ENCODE results near the gene CD99L2. TPM values are rescaled to one million over a fixed set of nuclear protein-coding genes. Genes with fewer than 3 reads are reported as not detected.
"Not testable (repeated sequence)": the region's sequence is repeated elsewhere in the genome, so short reads cannot be mapped to it uniquely, and the experiment has no call there.

The CD99L2 gene
- polyA plus RNA-seq, 2 donors = 4.8 to 5.2 TPM

DNA sequence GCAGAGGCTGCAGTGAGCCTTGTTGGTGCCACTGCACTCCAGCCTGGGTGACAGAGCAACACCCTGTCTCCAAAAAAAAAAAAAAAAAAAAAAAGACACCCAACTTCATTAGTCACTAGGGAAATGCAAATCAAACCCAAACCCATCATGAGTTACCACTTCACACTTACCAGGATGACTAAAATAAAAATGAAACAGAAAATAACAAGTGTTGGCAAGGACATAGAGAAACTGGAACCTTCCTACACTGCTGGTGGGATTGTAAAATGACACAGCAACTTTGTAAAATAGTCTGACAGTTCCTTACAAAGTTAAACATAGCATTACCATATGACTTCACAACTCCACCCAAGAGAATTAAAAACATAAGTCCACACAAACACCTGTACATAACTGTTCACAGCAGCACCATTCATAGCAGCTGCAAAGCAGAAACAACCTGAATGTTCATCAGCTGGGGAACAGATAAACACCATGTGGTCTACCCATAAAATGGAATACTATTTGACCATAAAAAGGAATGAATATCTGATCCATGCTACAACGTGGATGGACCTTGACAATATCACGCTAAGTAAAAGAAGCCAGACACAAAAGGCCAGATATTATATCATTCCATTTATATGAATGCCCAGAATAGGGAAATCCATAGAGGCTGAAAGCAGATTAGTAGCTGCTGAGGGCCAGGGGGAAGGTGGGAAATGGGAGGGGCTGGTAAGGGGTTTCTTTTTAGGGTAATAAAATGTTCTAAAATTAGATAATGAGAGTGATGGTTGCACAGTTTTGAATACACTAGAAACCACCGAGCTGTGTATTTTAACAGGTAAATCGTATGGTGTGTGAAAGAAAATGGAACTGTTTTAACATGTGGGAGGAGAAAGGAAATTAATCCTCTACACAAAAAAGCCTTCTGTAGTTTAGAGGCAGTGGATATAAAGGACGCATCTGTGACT, 18.3 kb downstream of the CD99L2 start:
- H3K36me3 ChIP-seq (ENCODE audit: control insufficient read depth in 2 of 2, insufficient read depth in 2 of 2, low read length in 1 of 2) = no peaks in the 10 kb centered on the region
- H3K27me3 ChIP-seq (ENCODE audit: control insufficient read depth in 1 of 2, insufficient read depth in 2 of 2, low read length in 2 of 2) = no peaks in the 10 kb centered on the region
- no peak overlapping the region for H3K4me3 ChIP-seq (ENCODE audit: low read depth in 1 of 2, low read length in 2 of 2)
- H3K4me1 ChIP-seq (ENCODE audit: control insufficient read depth in 2 of 2, insufficient read depth in 2 of 2, low read length in 1 of 2) = peaks cover 0 to 1% of the 10 kb centered on the region in 2 donors
- WGBS, 2 donors = 68 to 71% methylated on average over 5 of the region's 5 CpGs
- H3K27ac ChIP-seq (ENCODE audit: low read depth in 2 of 2, low read length in 1 of 2) = no peak overlapping the region
- no peaks in the 10 kb centered on the region for H3K9me3 ChIP-seq (ENCODE audit: control insufficient read depth in 2 of 2, insufficient read depth in 1 of 2, low read depth in 1 of 2, low read length in 1 of 2)

DNA sequence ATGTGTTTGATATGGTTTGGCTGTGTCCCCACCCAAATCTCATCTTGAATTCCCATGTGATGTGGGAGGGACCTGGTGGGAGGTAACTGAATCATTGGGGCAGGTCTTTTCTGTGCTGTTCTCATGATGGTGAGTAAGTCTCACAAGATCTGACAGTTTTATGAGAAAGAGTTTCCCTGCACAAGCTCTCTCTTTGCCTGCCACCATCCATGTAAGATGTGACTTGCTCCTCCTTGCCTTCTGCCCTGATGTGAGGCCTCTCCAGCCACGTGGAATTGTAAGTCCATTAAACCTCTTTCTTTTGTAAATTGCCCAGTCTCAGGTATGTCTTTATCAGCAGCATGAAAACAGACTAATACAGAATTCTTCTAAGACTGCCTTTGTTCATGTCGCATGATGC, 22.8 kb downstream of the CD99L2 start:
- H3K9me3 ChIP-seq (ENCODE audit: control insufficient read depth in 2 of 2, insufficient read depth in 1 of 2, low read depth in 1 of 2, low read length in 1 of 2); H3K4me1 ChIP-seq (ENCODE audit: control insufficient read depth in 2 of 2, insufficient read depth in 2 of 2, low read length in 1 of 2); H3K4me3 ChIP-seq (ENCODE audit: low read depth in 1 of 2, low read length in 2 of 2); H3K27me3 ChIP-seq (ENCODE audit: control insufficient read depth in 1 of 2, insufficient read depth in 2 of 2, low read length in 2 of 2); H3K36me3 ChIP-seq (ENCODE audit: control insufficient read depth in 2 of 2, insufficient read depth in 2 of 2, low read length in 1 of 2); H3K27ac ChIP-seq (ENCODE audit: low read depth in 2 of 2, low read length in 1 of 2): not testable (repeated sequence)
- WGBS, 2 donors = 71 to 90% methylated on average over 2 of the region's 2 CpGs

DNA sequence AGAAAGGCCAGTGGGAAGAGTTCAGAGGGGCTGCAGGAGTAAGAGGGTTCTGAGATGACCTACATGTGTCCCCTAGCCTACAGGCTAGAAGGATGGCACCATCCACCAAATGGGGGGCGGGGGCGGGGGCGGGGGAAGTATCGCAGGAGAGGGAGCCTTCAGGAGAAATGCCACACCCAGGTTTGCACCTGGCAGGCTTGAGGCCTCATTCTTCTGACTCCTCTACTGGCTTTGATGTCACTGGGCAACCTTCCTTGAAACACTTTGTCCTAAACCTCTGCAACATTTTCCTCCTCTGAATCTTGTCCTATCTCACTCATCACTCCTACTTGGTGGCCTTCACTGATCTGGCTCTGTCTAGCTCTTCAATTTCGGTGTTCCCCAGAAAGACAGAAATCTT, 24.0 kb downstream of the CD99L2 start:
- WGBS, 2 donors = 75 to 78% methylated on average over 5 of the region's 5 CpGs
- no peaks in the 10 kb centered on the region for H3K4me1 ChIP-seq (ENCODE audit: control insufficient read depth in 2 of 2, insufficient read depth in 2 of 2, low read length in 1 of 2)
- no peaks in the 10 kb centered on the region for H3K27me3 ChIP-seq (ENCODE audit: control insufficient read depth in 1 of 2, insufficient read depth in 2 of 2, low read length in 2 of 2)
- H3K27ac ChIP-seq (ENCODE audit: low read depth in 2 of 2, low read length in 1 of 2) = no peak overlapping the region
- H3K9me3 ChIP-seq (ENCODE audit: control insufficient read depth in 2 of 2, insufficient read depth in 1 of 2, low read depth in 1 of 2, low read length in 1 of 2) = no peaks in the 10 kb centered on the region
- no peak overlapping the region for H3K4me3 ChIP-seq (ENCODE audit: low read depth in 1 of 2, low read length in 2 of 2)
- no peaks in the 10 kb centered on the region for H3K36me3 ChIP-seq (ENCODE audit: control insufficient read depth in 2 of 2, insufficient read depth in 2 of 2, low read length in 1 of 2)

DNA sequence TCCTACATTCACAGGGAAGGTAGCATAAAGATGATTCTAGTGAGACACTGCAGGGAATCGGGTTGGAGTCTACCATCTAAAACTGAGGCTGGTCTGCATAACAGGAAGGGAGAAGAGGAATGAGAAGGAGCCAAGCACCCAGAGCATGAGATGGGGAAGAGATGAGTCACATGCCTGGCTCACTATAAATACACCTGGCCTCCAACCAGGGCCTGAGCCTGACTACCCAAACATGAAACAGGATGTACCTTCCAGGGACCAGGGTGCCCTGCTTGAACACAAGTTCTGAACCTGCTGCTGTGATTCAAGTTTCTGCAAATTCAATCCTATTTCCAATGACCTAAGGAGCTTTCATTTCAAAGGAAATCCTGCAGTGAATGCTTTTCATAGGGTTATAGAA, 24.9 kb downstream of the CD99L2 start:
- Histone ChIP-seq H3K9me3 (ENCODE audit: control insufficient read depth in 2 of 2, insufficient read depth in 1 of 2, low read depth in 1 of 2, low read length in 1 of 2) (no peaks in the 10 kb centered on the region), H3K27me3 (ENCODE audit: control insufficient read depth in 1 of 2, insufficient read depth in 2 of 2, low read length in 2 of 2) (no peaks in the 10 kb centered on the region), H3K36me3 (ENCODE audit: control insufficient read depth in 2 of 2, insufficient read depth in 2 of 2, low read length in 1 of 2) (no peaks in the 10 kb centered on the region), H3K27ac (ENCODE audit: low read depth in 2 of 2, low read length in 1 of 2) (no peak overlapping the region), H3K4me3 (ENCODE audit: low read depth in 1 of 2, low read length in 2 of 2) (no peak overlapping the region), H3K4me1 (ENCODE audit: control insufficient read depth in 2 of 2, insufficient read depth in 2 of 2, low read length in 1 of 2) (no peaks in the 10 kb centered on the region)
- WGBS, 2 donors = 38 to 86% methylated on average over 1 of the region's 1 CpG

DNA sequence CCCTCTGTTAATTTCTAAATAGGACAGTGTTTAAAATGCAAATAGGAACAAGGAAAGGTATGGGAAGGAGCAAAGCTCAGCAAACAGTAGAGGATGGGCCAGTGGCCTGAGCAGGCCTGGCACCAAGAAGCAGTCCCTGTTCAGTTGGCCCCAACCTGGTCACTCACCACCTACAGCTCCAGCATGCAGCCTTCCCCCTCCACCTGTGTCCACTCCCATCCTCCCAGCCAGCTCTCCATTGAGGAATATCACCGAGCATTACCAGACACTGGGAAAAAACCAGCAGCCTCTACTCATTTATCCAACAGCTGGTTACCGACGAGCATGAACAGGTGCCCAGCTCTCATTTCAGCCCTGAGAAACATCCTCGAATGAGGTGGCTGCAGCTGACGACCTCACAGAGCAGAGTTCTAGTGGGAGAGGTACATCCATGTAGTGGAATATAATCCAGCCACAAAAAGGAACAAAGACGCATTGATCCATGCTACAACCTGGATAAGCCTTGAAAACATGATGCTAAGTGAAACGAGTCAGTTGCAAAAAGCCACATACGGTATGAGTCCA, 25.6 kb downstream of the CD99L2 start:
- H3K36me3 ChIP-seq (ENCODE audit: control insufficient read depth in 2 of 2, insufficient read depth in 2 of 2, low read length in 1 of 2) = no peaks in the 10 kb centered on the region
- no peak overlapping the region for H3K27ac ChIP-seq (ENCODE audit: low read depth in 2 of 2, low read length in 1 of 2)
- no peaks in the 10 kb centered on the region for H3K9me3 ChIP-seq (ENCODE audit: control insufficient read depth in 2 of 2, insufficient read depth in 1 of 2, low read depth in 1 of 2, low read length in 1 of 2)
- no peaks in the 10 kb centered on the region for H3K27me3 ChIP-seq (ENCODE audit: control insufficient read depth in 1 of 2, insufficient read depth in 2 of 2, low read length in 2 of 2)
- H3K4me3 ChIP-seq (ENCODE audit: low read depth in 1 of 2, low read length in 2 of 2) = no peak overlapping the region
- H3K4me1 ChIP-seq (ENCODE audit: control insufficient read depth in 2 of 2, insufficient read depth in 2 of 2, low read length in 1 of 2) = no peaks in the 10 kb centered on the region
- 76 to 91% methylated on average over 8 of the region's 8 CpGs for WGBS, 2 donors

DNA sequence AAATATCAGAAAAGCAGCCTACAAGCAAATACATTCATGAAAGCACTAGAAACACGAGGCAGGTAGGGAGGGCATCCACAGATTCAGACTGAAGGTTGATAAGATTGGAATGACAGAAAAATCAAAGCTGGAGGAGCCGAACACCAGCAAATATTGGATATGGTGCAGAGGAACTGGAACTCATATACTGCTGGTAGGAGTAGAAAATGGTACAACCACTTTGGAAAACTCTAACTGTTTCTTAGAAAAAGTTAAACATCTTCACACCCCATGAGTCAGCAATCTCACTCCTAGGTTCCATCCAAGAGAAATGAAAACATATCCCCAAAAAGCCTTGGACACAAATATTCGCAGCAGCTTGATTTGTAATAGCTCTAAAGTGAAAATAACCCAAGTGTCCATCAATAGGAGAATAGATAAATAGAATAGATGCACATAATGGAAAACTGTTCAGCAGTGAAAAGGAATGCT, 27.1 kb downstream of the CD99L2 start:
- no peak overlapping the region for H3K27ac ChIP-seq (ENCODE audit: low read depth in 2 of 2, low read length in 1 of 2)
- no peaks in the 10 kb centered on the region for H3K9me3 ChIP-seq (ENCODE audit: control insufficient read depth in 2 of 2, insufficient read depth in 1 of 2, low read depth in 1 of 2, low read length in 1 of 2)
- H3K36me3 ChIP-seq (ENCODE audit: control insufficient read depth in 2 of 2, insufficient read depth in 2 of 2, low read length in 1 of 2) = no peaks in the 10 kb centered on the region
- H3K4me3 ChIP-seq (ENCODE audit: low read depth in 1 of 2, low read length in 2 of 2) = no peak overlapping the region
- WGBS, 2 donors = 58 to 85% methylated on average over 3 of the region's 3 CpGs
- no peaks in the 10 kb centered on the region for H3K27me3 ChIP-seq (ENCODE audit: control insufficient read depth in 1 of 2, insufficient read depth in 2 of 2, low read length in 2 of 2)
- H3K4me1 ChIP-seq (ENCODE audit: control insufficient read depth in 2 of 2, insufficient read depth in 2 of 2, low read length in 1 of 2) = no peaks in the 10 kb centered on the region

DNA sequence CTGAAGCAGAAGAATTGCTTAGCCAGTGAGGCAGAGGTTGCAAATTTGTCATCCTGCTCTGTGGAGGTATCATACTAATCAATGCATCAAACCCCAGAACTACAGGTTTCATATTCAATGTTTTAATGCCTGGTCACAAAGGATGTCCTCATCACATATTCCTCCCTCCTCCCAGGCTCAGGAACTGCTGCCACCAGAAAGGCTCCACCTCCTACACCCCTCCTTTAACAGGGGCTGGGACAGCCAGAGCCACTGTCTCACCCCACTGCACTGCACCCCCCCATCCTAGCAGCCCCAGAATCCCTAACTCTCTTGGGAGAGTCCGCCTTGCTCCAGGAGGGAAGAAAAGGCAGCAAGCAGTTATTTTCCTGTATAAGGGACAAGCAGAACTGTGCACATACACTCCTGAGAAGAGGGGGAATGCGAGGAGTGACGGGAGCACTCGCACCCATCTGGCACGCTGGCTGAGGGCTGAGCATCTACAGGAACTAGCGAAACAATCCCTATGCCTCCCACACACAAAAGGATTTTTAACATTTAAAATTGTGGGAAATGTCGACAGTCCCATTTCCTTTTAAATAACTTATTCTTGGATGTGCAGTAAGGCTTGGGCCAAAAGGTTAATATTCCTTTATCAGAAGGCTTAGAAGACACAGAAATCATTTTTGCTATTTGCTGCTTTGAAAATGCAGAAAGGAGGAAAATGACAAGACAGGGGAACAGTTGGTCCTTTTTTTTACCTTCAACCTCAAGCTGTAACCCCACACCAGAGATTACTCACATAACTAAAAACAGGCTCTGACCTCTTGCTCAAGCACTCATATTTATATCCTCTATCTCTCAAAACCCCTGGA, 27.8 kb downstream of the CD99L2 start:
- WGBS, 2 donors = 72 to 75% methylated on average over 7 of the region's 7 CpGs
- Histone ChIP-seq H3K36me3 (ENCODE audit: control insufficient read depth in 2 of 2, insufficient read depth in 2 of 2, low read length in 1 of 2) (no peaks in the 10 kb centered on the region), H3K27me3 (ENCODE audit: control insufficient read depth in 1 of 2, insufficient read depth in 2 of 2, low read length in 2 of 2) (no peaks in the 10 kb centered on the region), H3K9me3 (ENCODE audit: control insufficient read depth in 2 of 2, insufficient read depth in 1 of 2, low read depth in 1 of 2, low read length in 1 of 2) (no peaks in the 10 kb centered on the region), H3K4me1 (ENCODE audit: control insufficient read depth in 2 of 2, insufficient read depth in 2 of 2, low read length in 1 of 2) (no peaks in the 10 kb centered on the region), H3K4me3 (ENCODE audit: low read depth in 1 of 2, low read length in 2 of 2) (no peak overlapping the region), H3K27ac (ENCODE audit: low read depth in 2 of 2, low read length in 1 of 2) (no peak overlapping the region)

DNA sequence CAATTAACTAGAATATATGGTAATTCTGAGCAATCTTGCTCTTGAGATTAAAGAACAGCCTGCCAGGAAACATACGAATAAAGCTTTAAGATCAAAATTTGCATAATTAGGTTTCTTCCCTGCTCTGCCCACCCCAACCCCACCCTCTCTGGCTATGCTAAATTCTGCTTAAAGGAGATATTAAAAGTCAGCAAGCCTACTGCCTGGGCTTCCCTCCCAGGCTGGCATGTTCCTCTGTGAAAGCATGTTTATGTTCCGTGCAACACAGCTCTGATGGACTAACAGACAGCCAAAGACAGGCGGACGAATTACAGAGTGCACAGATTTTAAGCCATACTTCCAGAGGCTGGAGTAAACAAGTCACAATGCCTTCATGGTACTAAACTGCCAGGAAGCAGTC, 28.4 kb downstream of the CD99L2 start:
- Histone ChIP-seq H3K36me3 (ENCODE audit: control insufficient read depth in 2 of 2, insufficient read depth in 2 of 2, low read length in 1 of 2) (no peaks in the 10 kb centered on the region), H3K4me3 (ENCODE audit: low read depth in 1 of 2, low read length in 2 of 2) (no peak overlapping the region), H3K27me3 (ENCODE audit: control insufficient read depth in 1 of 2, insufficient read depth in 2 of 2, low read length in 2 of 2) (no peaks in the 10 kb centered on the region), H3K4me1 (ENCODE audit: control insufficient read depth in 2 of 2, insufficient read depth in 2 of 2, low read length in 1 of 2) (no peaks in the 10 kb centered on the region), H3K9me3 (ENCODE audit: control insufficient read depth in 2 of 2, insufficient read depth in 1 of 2, low read depth in 1 of 2, low read length in 1 of 2) (no peaks in the 10 kb centered on the region), H3K27ac (ENCODE audit: low read depth in 2 of 2, low read length in 1 of 2) (no peak overlapping the region)
- WGBS, 2 donors = 65 to 80% methylated on average over 4 of the region's 4 CpGs

DNA sequence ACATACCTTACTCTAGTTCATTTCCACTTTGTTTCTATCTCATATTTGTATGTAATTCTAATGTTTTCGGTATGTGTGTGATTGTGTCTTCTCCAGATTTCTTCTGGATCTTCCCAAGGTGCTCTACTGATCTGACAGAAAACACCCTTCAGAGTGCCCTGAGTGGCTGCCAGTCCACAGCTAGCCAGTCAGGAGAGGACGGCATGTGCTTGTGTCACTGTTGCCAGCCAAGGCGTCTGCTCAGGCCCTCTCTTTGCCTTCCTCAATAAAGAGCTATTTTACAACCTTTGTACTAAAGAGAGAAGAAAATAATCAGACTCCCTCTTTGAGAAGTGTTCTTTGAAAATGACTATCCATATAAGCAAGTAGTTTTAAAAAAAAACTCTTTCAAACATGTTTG, 29.0 kb downstream of the CD99L2 start:
- 76 to 77% methylated on average over 3 of the region's 3 CpGs for WGBS, 2 donors
- Histone ChIP-seq H3K36me3 (ENCODE audit: control insufficient read depth in 2 of 2, insufficient read depth in 2 of 2, low read length in 1 of 2) (no peaks in the 10 kb centered on the region), H3K4me1 (ENCODE audit: control insufficient read depth in 2 of 2, insufficient read depth in 2 of 2, low read length in 1 of 2) (no peaks in the 10 kb centered on the region)

More for the DNA sequence above, 29.0 kb downstream of the CD99L2 start:
- Histone ChIP-seq H3K9me3 (ENCODE audit: control insufficient read depth in 2 of 2, insufficient read depth in 1 of 2, low read depth in 1 of 2, low read length in 1 of 2) (no peaks in the 10 kb centered on the region), H3K27me3 (ENCODE audit: control insufficient read depth in 1 of 2, insufficient read depth in 2 of 2, low read length in 2 of 2) (no peaks in the 10 kb centered on the region), H3K4me3 (ENCODE audit: low read depth in 1 of 2, low read length in 2 of 2) (no peak overlapping the region), H3K27ac (ENCODE audit: low read depth in 2 of 2, low read length in 1 of 2) (no peak overlapping the region)
